H1 (cell line): ENCODE data around the gene FNDC11.

Source experiments
- BCL11A ChIP-seq, 2 experiments: IDR thresholded peaks; one replicate each; pipeline ENCODE4 v1.6.1; 2011; ENCODE audit warnings: low read depth in 2 of 2, low read length in 2 of 2, mild to moderate bottlenecking in 2 of 2
- CREB1 ChIP-seq: IDR thresholded peaks from 2 replicates; pipeline ENCODE4 v1.6.1; 2012; ENCODE audit warnings: inconsistent platforms
- EZH2 ChIP-seq: fragments of 200-600 bp; sonication (generic); IDR thresholded peaks from 2 replicates; pipeline ENCODE4 v1.7.1; 2012; ENCODE audit warnings: low read depth, mild to moderate bottlenecking, moderate library complexity, low read length, inconsistent platforms; ENCODE audit not compliant: severe bottlenecking
- PHF8 ChIP-seq: fragments of 200-600 bp; sonication (generic); conservative IDR thresholded peaks from 2 replicates; pipeline ENCODE4 v1.7.1; 2012; ENCODE audit warnings: low read depth, mild to moderate bottlenecking, inconsistent platforms, low read length, moderate library complexity
- POLR2A ChIP-seq, 2 experiments: IDR thresholded peaks; 1 replicate in 1 of 2; 2 replicates in 1 of 2; pipeline ENCODE4 v1.6.1; 2011; ENCODE audit warnings: low read depth in 2 of 2, low read length in 2 of 2, mild to moderate bottlenecking in 2 of 2; ENCODE audit errors: control extremely low read depth in 1 of 2
- RAD21 ChIP-seq, 2 experiments: IDR thresholded peaks in 1 of 2; conservative IDR thresholded peaks in 1 of 2; 2 replicates each; pipeline ENCODE4 v1.6.1; 2011; ENCODE audit warnings: low read depth in 2 of 2, low read length in 2 of 2, improper control_type of control experiment in 1 of 2, inconsistent platforms in 1 of 2, mild to moderate bottlenecking in 1 of 2, moderate library complexity in 1 of 2
- SIN3A ChIP-seq, 2 experiments: IDR thresholded peaks in 1 of 2; conservative IDR thresholded peaks in 1 of 2; 2 replicates each; pipeline ENCODE4 v1.6.1; 2011 to 2012; ENCODE audit warnings: low read length in 2 of 2, improper control_type of control experiment in 1 of 2, low read depth in 1 of 2, mild to moderate bottlenecking in 1 of 2
- SP2 ChIP-seq: IDR thresholded peaks from 2 replicates; pipeline ENCODE4 v1.6.1; 2012; ENCODE audit warnings: mild to moderate bottlenecking, low read length, inconsistent platforms
- TCF12 ChIP-seq: IDR thresholded peaks from 2 replicates; pipeline ENCODE4 v1.6.1; 2011; ENCODE audit warnings: low read depth, mild to moderate bottlenecking, low read length
- TF ChIP-seq, protein P1 (sequence below), 3 experiments: IDR thresholded peaks; 1 replicate in 2 of 3; 2 replicates in 1 of 3; pipeline versions ENCODE4 v1.5.1 to v1.6.1; 2011; ENCODE audit warnings: low read length in 3 of 3, mild to moderate bottlenecking in 3 of 3, inconsistent platforms in 2 of 3, low read depth in 1 of 3, moderate library complexity in 1 of 3; ENCODE audit not compliant: insufficient read depth in 1 of 3; ENCODE audit errors: control extremely low read depth in 1 of 3

DNA sequence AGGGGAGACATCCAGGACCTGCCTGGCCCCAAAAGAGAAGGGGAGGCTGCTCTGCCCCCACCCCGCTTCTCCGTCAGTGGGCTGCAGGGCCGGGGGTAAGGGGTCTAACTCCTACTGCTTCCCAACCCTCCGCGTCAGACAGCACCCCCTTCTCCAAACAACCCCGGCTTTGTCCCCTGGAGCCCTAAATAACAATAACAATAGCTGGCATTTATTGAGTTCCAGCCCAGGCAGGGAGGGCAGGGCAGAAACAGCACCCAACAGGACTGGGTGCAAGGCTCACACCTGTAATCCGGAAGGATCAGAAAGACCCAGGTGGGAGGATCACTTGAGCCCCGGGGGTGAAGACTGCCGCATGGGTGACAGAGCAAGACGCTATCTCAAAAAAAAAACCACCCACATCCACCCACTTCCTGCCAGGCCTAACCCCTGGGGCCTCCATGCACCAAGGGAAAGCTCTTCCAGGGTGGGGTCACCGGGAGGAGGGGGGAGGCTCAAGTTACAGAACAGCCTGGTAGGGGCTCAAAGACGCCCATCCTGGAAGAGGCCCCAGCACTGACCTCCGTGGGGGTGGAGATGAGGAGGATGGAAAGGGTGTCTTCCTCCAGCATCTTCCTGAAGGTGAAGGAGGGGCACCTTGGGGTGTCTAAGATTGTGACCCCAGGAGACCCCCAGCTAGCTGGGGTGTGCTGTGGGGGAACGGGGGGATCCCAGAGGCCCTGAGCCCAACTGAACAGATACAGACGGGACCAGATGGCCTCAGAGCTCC is 1.3 kb upstream of the FNDC11 start:
- no peak for TF ChIP-seq BCL11A (IDR thresholded peaks at IDR 0.05; ENCODE audit: low read depth in 2 of 2, low read length in 2 of 2)
- TF ChIP-seq EZH2, result no peak
- TF ChIP-seq, protein P1, sequence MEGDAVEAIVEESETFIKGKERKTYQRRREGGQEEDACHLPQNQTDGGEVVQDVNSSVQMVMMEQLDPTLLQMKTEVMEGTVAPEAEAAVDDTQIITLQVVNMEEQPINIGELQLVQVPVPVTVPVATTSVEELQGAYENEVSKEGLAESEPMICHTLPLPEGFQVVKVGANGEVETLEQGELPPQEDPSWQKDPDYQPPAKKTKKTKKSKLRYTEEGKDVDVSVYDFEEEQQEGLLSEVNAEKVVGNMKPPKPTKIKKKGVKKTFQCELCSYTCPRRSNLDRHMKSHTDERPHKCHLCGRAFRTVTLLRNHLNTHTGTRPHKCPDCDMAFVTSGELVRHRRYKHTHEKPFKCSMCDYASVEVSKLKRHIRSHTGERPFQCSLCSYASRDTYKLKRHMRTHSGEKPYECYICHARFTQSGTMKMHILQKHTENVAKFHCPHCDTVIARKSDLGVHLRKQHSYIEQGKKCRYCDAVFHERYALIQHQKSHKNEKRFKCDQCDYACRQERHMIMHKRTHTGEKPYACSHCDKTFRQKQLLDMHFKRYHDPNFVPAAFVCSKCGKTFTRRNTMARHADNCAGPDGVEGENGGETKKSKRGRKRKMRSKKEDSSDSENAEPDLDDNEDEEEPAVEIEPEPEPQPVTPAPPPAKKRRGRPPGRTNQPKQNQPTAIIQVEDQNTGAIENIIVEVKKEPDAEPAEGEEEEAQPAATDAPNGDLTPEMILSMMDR (IDR thresholded peaks at IDR 0.05; ENCODE audit: control extremely low read depth in 1 of 3, insufficient read depth in 1 of 3, low read depth in 1 of 3, low read length in 3 of 3), result no peak
- no peak for TF ChIP-seq RAD21 (IDR thresholded peaks at IDR 0.05 in 1 of 2, conservative IDR thresholded peaks at IDR 0.05 in 1 of 2; ENCODE audit: low read depth in 2 of 2, low read length in 2 of 2)
- no peak for TF ChIP-seq CREB1
- no peak for TF ChIP-seq SP2
- no peak for TF ChIP-seq POLR2A (IDR thresholded peaks at IDR 0.05; ENCODE audit: control extremely low read depth in 1 of 2, low read depth in 2 of 2, low read length in 2 of 2)
- TF ChIP-seq PHF8, result no peak
- TF ChIP-seq TCF12, result no peak
- TF ChIP-seq SIN3A (conservative IDR thresholded peaks at IDR 0.05 in 1 of 2, IDR thresholded peaks at IDR 0.05 in 1 of 2; ENCODE audit: low read depth in 1 of 2, low read length in 2 of 2), result no peak
